Thoracic aorta (tissue), 2 donors: ENCODE results near the gene SETD3. TPM values are rescaled to one million over a fixed set of nuclear protein-coding genes. Genes with fewer than 3 reads are reported as not detected.

Experiments
- ATAC-seq: fragments of 150-250 bp; one replicate; pipeline ENCODE4 v1.8.0; 2017; ENCODE audit warnings: low read depth; ENCODE audit not compliant: insufficient number of reproducible peaks, low FRiP score
- DNase-seq: peaks from one replicate; pipeline ENCODE4 v3.0.0-alpha.2; 2020; ENCODE audit warnings: low spot score
- H3K27ac ChIP-seq, 2 donors: fragments of 200-600 bp; sonication (generic); 1 replicate in 1 of 2; 2 replicates in 1 of 2; pipeline ENCODE4 v1.5.1; 2016; ENCODE audit warnings: mild to moderate bottlenecking in 2 of 2, moderate library complexity in 2 of 2
- H3K27me3 ChIP-seq: fragments of 200-600 bp; sonication (generic); replicated peaks from 2 replicates; pipeline ENCODE4 v1.6.0; 2016; ENCODE audit warnings: mild to moderate bottlenecking; ENCODE audit not compliant: insufficient read depth
- H3K36me3 ChIP-seq: fragments of 200-600 bp; sonication (generic); one replicate; pipeline ENCODE4 v1.5.1; 2016
- H3K4me1 ChIP-seq, 2 donors: fragments of 200-600 bp; sonication (generic); 1 replicate in 1 of 2; 2 replicates in 1 of 2; pipeline versions ENCODE4 v1.5.1 to v1.6.0; 2016; ENCODE audit warnings: low read depth in 2 of 2, mild to moderate bottlenecking in 1 of 2; ENCODE audit not compliant: control insufficient read depth in 1 of 2
- H3K4me3 ChIP-seq: fragments of 200-600 bp; sonication (generic); 2 replicates; pipeline ENCODE4 v1.5.1; 2016; ENCODE audit warnings: mild to moderate bottlenecking
- H3K9me3 ChIP-seq: fragments of 200-600 bp; sonication (generic); 2 replicates; pipeline ENCODE4 v1.5.1; 2016
- CTCF ChIP-seq: fragments of 200-600 bp; sonication (generic); IDR thresholded peaks from one replicate; pipeline ENCODE4 v1.5.1; 2019; ENCODE audit warnings: antibody characterized with exemption
- total RNA-seq, 2 donors: library from RNA; depleted of rRNA; stranded (reverse); fragments of >200 nt; gene quantifications; one replicate each; pipeline versions ENCODE4 v1.1.0 to v1.2.3, GENCODE V29; 2016

The SETD3 gene
- total RNA-seq, 2 donors from 2014 or later, result 70.8 to 76.8 TPM

GRCh38 chr14:99416909-99417308 lies 63.8 kb downstream of the SETD3 start:
- no peak for TF ChIP-seq CTCF
- H3K36me3 ChIP-seq, result peaks cover 9% of the 10 kb centered on the region
- ATAC-seq (no peak), DNase-seq (no peak)
- no peak overlapping the region for H3K27ac ChIP-seq
- no peaks in the 10 kb centered on the region for H3K9me3 ChIP-seq
- H3K27me3 ChIP-seq, result no peaks in the 10 kb centered on the region
- no peak overlapping the region for H3K4me3 ChIP-seq
- H3K4me1 ChIP-seq, result no peaks in the 10 kb centered on the region

DNA sequence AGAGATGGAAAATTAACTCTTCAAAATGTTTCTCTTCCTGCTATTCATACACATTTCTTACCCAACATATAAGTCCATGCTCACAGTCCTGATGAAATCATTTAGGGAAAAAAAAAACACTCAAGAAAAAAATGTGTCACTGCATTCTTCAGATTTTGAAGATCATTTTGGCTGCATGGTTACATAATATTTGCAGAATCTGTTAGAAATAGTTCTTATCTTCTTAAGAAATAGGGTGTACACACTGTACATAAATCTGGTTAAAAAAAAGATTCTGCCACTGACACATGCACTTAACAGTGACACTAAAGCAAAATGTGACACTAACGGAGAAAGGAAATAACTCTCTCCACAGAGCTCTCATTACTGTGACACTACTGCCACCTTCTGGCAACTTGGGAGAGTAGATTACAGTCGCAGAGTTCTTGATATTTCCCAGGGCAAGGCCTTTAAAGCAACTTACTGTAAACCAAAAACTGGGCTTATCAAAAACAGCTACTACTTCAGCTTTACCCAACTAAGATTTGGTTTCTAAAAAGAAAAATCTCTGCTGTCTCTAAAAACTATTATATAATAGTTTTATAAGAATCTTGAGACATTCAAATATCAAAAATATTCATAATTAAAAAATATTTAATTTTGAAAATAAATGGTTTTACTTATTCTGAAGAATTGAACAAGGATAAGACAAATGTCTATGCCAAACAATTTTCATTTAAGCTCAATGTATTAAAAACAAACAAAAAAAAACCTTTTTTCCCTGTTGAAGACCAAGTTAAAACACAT lies 65.0 kb downstream of the SETD3 start:
- no peak overlapping the region for H3K27ac ChIP-seq
- TF ChIP-seq CTCF, result peak; percentile 59
- peak; percentile 89 for ATAC-seq
- peaks cover 9% of the 10 kb centered on the region for H3K36me3 ChIP-seq
- no peak overlapping the region for H3K4me3 ChIP-seq
- H3K27me3 ChIP-seq, result no peaks in the 10 kb centered on the region
- H3K9me3 ChIP-seq, result no peaks in the 10 kb centered on the region
- DNase-seq, result no peak
- H3K4me1 ChIP-seq, result no peaks in the 10 kb centered on the region

DNA sequence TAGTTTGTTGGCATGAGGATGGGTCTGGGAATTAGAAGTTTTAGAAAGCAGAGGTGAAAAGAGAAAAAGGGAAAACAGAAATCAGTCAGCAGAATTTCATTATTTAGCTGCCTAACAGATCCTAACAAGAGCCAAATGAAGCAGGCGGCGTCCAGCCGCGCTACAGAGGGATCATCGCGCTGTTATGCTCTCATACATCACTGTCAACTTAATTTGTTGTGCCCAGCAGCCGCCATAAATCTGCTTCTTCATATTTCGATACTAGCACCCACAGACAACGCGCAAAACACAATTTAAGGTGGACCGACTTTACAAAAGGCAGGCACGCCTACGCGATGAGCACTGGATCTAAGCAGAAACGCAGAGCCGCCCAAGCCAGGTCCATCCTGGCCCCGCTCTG lies 66.7 kb downstream of the SETD3 start:
- Histone ChIP-seq H3K9me3 (no peaks in the 10 kb centered on the region), H3K27ac (no peak overlapping the region), H3K4me1 (no peaks in the 10 kb centered on the region), H3K36me3 (peaks cover 9% of the 10 kb centered on the region), H3K4me3 (no peak overlapping the region), H3K27me3 (no peaks in the 10 kb centered on the region)
- no peak for ATAC-seq
- DNase-seq, result no peak
- no peak for TF ChIP-seq CTCF

- Histone ChIP-seq H3K9me3 (no peaks in the 10 kb centered on the region), H3K27ac (no peak overlapping the region), H3K36me3 (peaks cover 14% of the 10 kb centered on the region), H3K4me3 (no peak overlapping the region), H3K4me1 (no peaks in the 10 kb centered on the region), H3K27me3 (no peaks in the 10 kb centered on the region)
- no peak for TF ChIP-seq CTCF
- ATAC-seq (no peak), DNase-seq (no peak)
These were observed 67.5 kb downstream of the SETD3 start for GRCh38 chr14:99413172-99413571.

GRCh38 chr14:99412117-99413061 lies 68.3 kb downstream of the SETD3 start:
- TF ChIP-seq CTCF, result no peak
- Histone ChIP-seq H3K36me3 (peaks cover 14% of the 10 kb centered on the region), H3K4me3 (no peak overlapping the region), H3K27me3 (no peaks in the 10 kb centered on the region), H3K9me3 (no peaks in the 10 kb centered on the region), H3K4me1 (no peaks in the 10 kb centered on the region), H3K27ac (no peak overlapping the region)
- ATAC-seq (no peak), DNase-seq (no peak)
